GM18873 (cell line): ENCODE results near the gene RDH12.
"Not testable (repeated sequence)": the region's sequence is repeated elsewhere in the genome, so short reads cannot be mapped to it uniquely, and the experiment has no call there.

Experiments used
- ATAC-seq: cut with Tn5 transposase; IDR thresholded peaks from one replicate; pipeline ENCODE4 v1.9.1; 2021; ENCODE audit warnings: mild to moderate bottlenecking, moderate library complexity, moderate number of reproducible peaks; ENCODE audit not compliant: unreplicated experiment, low FRiP score

RDH12 gene

GRCh38 chr14:67701492-67701891 lies at the start of gene RDH12:
Gene RDH12 (plus strand): TSS chr14:67701886. CDS start chr14:67722643, 20,757 bp downstream.
- not testable (repeated sequence) for ATAC-seq

GRCh38 chr14:67652189-67652588 lies 49.5 kb upstream of the RDH12 start:
- no peak for ATAC-seq

GRCh38 chr14:67653651-67654280 lies 47.9 kb upstream of the RDH12 start:
- no peak for ATAC-seq

DNA sequence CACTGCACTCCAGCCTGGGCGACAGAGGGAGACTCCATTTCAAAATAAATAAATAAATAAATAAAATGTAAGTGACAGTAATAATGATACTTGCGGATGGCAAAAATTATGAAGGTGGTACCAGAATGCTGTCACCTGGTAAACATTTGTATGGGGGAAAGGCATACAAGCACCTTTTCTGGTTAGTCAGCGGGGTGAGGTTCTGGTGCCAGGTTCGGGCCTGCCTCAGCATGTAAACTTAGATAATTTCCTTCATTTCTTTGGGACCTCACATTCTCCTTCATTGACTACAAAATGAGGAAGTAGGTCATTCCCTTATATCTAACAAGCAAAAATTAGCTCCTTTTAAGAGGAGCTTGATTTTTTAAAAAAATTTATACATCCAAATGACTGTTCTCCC lies 38.1 kb upstream of the RDH12 start:
- no peak for ATAC-seq

DNA sequence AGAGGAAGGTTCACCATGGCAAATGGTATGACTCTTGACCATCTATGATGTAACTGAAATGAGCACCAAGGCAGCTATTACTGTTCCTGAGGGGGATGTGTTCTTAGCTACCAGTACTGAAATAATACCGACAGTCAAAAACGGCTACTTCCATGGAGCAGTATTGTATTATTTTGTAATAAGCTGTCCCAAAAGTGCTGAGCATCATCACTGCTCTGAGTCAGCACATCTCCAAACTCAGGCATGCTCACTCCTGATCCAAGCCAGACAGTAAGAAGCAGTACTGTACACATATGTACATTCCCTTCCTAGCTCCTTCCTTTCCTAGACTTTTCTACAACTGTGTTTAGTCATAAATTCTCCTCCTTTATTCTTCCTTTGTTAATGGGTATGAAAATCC lies 35.8 kb upstream of the RDH12 start:
- no peak for ATAC-seq

DNA sequence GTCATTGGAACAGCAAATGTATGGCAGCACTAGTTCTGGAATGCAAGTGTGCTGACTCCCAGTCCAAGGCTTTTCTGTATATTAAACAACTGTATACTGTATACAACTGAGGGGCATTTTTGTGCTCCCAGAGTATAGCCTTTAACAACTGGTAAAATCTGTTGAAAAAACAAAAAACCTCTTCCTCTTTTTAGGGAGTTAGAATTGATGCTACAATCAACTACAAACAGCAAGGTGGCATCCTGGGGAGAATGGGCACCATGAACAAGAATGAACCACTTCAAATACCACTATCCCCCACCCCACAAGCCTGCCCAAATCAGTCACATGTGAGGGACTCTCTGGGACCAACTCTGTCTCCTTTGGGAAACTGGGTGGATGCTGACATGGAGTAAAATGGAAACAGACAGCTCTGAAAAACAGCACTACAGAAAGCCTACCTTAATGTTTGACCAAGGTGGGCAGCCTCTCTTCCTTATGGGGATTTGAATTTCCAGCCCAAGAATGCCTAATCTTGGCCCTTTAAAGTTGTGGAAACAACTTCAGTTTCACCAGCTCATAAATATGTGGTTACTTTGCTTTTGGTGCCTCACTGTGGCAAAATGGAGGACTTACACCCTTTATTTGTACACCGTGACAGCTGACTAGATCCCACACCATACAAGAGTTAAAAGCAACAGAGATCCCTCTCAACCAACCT lies 34.8 kb upstream of the RDH12 start:
- ATAC-seq = no peak

GRCh38 chr14:67668559-67668958 lies 33.1 kb upstream of the RDH12 start:
- ATAC-seq = no peak

GRCh38 chr14:67673451-67673850 lies 28.2 kb upstream of the RDH12 start:
- no peak for ATAC-seq

- ATAC-seq = no peak
Observed at GRCh38 chr14:67674139-67674479, 27.6 kb upstream of the RDH12 start.

DNA sequence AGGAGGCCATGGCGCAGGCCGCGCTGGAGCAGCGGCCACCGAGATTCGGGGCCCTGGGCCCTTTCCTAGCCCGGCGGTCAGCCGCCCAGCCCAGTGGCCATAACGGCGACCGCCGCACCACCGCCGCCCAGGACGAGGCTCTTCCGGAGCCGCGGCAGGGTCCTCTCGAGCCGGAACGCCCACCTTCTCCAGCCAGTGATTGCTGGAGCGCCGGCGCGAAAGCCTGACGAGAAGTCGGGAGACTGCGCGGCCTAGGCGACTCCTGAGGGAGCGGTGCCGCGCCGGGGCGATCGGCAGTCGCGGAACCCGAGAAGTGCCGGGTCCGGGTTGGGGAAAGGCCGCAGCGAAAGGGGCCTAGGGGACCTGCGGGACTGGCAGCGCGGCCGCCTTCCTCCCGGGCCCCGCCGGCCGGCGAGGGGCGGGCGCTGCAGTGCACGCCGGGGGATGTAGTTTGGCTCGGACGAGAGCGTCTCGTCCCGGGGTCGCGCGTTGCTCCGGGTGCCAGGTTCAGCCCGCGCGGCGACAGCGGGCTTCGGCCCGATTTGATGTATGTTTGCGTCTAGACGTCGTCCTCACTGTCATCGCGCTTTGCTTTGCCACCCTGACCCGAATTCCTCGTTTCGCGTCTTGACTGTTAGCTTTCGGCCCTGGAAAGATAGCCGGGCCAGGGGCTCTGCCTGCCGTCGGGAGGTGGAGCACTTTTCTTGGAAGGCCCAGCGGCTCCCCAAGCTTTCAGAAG lies 27.0 kb upstream of the RDH12 start, which contains the start of gene VTI1B:
Gene VTI1B (minus strand): TSS at position 153 of the 739 bp plus-strand sequence. CDS start 143 bp downstream, at position 10.
- ATAC-seq = peak; percentile 69

DNA sequence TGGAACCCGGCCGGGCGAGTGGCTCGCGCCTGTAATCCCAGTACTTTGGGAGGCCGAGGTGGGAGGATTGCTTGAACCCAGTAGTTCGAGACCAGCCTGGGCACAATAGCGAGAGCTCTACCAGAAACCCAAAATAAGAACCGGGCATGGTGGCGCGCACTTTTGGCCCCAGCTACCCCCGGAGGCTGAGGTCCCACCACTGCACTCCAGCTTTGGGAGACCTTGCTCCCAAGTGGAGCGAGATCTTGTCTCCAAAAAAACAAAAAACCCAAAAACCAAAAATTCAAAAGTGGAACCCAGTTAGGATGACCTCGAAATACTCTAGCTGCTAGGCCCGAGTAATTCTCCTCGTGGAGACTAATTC lies 26.5 kb upstream of the RDH12 start:
- no peak for ATAC-seq

DNA sequence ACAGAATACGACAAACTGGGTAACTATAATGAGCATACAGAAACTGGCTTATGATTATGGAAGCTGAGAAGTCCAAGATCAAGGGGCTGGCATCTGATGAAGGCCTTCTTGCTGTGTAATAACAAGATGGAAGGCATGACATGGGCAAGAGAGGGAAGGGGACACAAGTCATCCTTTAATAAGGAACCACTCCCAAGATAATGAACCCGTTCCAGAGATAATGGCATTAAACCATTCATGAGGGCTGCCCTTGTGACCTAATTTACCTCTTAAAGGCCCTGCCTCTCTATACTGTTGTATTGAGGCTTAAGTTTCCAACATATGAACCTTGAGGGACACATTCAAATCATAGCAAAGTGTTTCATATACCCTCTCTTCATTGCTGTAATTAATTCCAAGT lies 22.7 kb upstream of the RDH12 start:
- no peak for ATAC-seq

GRCh38 chr14:67680121-67680602 lies 21.5 kb upstream of the RDH12 start:
- peak; percentile 92 for ATAC-seq

DNA sequence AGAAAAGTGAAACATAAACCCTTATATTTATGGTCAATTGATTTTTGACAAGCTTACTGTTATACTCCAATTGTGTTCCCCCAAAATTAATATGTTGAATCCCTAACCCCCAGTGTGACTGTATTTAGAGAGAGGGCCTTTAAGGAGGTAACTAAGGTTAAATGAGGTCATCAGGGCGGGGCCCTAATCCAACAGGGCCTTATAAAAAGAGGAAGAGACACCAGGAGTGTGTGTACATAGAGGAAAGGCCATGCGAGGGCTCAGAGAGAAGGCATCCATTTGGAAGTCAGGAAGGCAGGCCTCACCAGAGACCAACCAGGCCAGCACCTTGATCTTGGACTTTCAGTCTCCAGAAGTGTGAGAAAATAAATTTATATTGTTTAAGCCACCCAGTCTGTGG lies 20.7 kb upstream of the RDH12 start:
- no peak for ATAC-seq

GRCh38 chr14:67683842-67684241 lies 17.8 kb upstream of the RDH12 start:
- no peak for ATAC-seq

DNA sequence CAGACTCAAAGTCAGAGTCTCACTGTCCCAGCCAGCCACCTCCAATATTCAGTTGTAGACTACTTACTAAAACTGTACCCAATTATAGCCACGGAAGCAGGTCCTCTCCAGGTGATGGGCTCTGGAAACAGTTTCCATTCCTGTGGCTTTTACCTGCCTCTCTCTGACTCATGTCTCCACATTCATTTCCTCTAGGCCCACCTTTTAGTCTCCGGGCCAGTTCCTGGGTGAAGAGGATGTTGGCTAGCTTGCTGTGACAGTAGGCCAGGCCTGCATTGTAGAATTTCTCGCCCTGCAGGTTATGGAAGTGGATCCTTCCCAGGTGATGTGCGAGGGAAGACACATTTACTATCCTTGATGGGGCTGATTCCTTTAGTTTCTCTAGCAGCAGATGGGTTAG lies 11.7 kb upstream of the RDH12 start:
- no peak for ATAC-seq

DNA sequence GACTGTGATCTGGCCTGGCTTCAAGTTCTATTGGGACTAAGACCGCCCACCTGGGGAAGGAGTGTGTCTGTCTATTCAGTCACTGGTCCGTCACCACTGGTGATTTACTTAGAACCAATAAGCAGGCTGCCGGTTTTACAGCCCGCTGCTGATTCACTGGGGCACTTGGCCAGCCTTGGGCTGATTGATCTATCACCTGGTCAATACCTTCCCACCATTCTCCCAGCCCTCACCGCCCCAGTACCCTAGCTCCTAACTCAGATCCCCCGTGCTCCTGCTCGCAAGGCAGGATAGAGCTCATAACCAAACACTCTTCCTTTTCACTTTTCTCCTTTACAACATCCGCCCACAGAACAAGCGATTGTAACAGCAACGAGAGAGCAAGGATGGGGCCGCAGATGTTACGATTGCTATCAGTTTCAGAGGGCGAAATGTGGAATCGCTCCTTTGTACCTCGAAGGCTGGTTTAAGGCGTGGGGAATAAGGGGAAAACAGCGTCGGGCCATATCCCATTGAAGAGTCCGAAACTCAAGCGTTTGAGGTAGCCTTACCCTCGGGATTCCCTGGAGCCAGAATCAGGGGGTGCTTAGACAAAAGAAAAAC lies 6.8 kb upstream of the RDH12 start:
- peak; percentile 76 for ATAC-seq

GRCh38 chr14:67695394-67695949 lies 6.2 kb upstream of the RDH12 start, which contains the start of gene RDH11:
Gene RDH11 (minus strand): TSS chr14:67695764. CDS start chr14:67695703, 61 bp downstream.
- peak; percentile 89 for ATAC-seq

- no peak for ATAC-seq
Observed at GRCh38 chr14:67697006-67697405, 4.7 kb upstream of the RDH12 start.

DNA sequence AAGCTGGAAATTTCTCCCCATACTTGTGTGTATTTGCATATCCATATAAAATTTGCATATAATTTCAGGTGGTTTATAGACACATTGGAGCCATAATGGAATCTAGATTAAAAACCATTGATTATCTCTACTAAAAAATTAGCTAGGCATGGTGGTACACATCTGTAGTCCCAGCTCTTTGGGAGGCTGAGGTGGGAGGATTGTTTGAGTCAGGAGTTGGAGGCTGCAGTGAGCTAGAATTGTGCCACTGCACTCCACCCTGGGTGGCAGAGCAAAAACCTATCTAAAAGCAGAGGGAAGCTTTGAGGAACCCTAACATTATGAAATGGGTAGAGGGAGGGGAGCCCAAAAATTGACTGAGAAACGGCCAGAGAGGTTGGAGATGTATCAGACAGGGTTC lies 3.5 kb upstream of the RDH12 start:
- no peak for ATAC-seq

GRCh38 chr14:67703997-67704396 lies 2.3 kb downstream of the RDH12 start:
- no peak for ATAC-seq
